Loucy (cell line): Measurements from ENCODE around the gene RNF182.

ENCODE experiments used
- H2AFZ ChIP-seq: fragments of 200-600 bp; sonication (generic); 2 replicates; pipeline ENCODE4 v1.6.0; 2016; ENCODE audit warnings: antibody characterized with exemption, mild to moderate bottlenecking, low read length, moderate library complexity
- H3F3A ChIP-seq: fragments of 200-600 bp; 2 replicates; pipeline ENCODE4 v1.6.0; 2016; ENCODE audit warnings: antibody characterized with exemption, low read depth, mild to moderate bottlenecking
- H3K27me3 ChIP-seq: fragments of 200-600 bp; sonication (generic); 2 replicates; pipeline ENCODE4 v1.6.1; 2014; ENCODE audit warnings: low read length, mild to moderate bottlenecking; ENCODE audit not compliant: insufficient read depth, poor library complexity, severe bottlenecking
- H3K36me3 ChIP-seq: fragments of 200-600 bp; sonication (generic); 2 replicates; pipeline ENCODE4 v1.6.1; 2016; ENCODE audit warnings: low read length; ENCODE audit not compliant: insufficient read depth
- H3K4me1 ChIP-seq: fragments of 200-600 bp; sonication (generic); 2 replicates; pipeline ENCODE4 v1.5.1; 2014; ENCODE audit warnings: low read length, mild to moderate bottlenecking; ENCODE audit not compliant: insufficient read depth, poor library complexity, severe bottlenecking
- H3K4me2 ChIP-seq: fragments of 200-600 bp; sonication (generic); 2 replicates; pipeline ENCODE4 v1.6.0; 2014; ENCODE audit warnings: antibody characterized with exemption, low read length, low read depth, mild to moderate bottlenecking; ENCODE audit not compliant: poor library complexity, severe bottlenecking
- H3K4me3 ChIP-seq: fragments of 200-600 bp; sonication (generic); 2 replicates; pipeline ENCODE4 v1.5.1; 2014; ENCODE audit warnings: low read length, mild to moderate bottlenecking, mixed read lengths; ENCODE audit not compliant: poor library complexity, severe bottlenecking
- H3K79me2 ChIP-seq: fragments of 200-600 bp; sonication (generic); 2 replicates; pipeline ENCODE4 v1.6.1; 2014; ENCODE audit warnings: low read length; ENCODE audit not compliant: insufficient read depth
- H3K9ac ChIP-seq: fragments of 200-600 bp; sonication (generic); 2 replicates; pipeline ENCODE4 v1.6.0; 2014; ENCODE audit warnings: mild to moderate bottlenecking, low read depth, low read length, moderate library complexity; ENCODE audit not compliant: poor library complexity, severe bottlenecking
- H3K9me2 ChIP-seq: fragments of 200-600 bp; sonication (generic); replicated peaks from 2 replicates; pipeline ENCODE4 v1.6.1; 2016; ENCODE audit warnings: low read depth, low read length, mixed read lengths
- H3K9me3 ChIP-seq: fragments of 200-600 bp; sonication (generic); 2 replicates; pipeline ENCODE4 v1.6.1; 2014; ENCODE audit warnings: mild to moderate bottlenecking, antibody characterized with exemption, low read length, low read depth; ENCODE audit not compliant: insufficient read depth
- H4K20me1 ChIP-seq: fragments of 200-600 bp; sonication (generic); 2 replicates; pipeline ENCODE4 v1.6.0; 2014; ENCODE audit warnings: antibody characterized with exemption, low read length, mild to moderate bottlenecking; ENCODE audit not compliant: insufficient read depth, poor library complexity, severe bottlenecking
- EZH2phosphoT487 ChIP-seq: fragments of 200-600 bp; IDR thresholded peaks from 2 replicates; pipeline ENCODE4 v1.6.1; 2018; ENCODE audit warnings: antibody characterized with exemption, mild to moderate bottlenecking, moderate library complexity, borderline replicate concordance
- TF ChIP-seq, protein P1 (sequence below): fragments of 200-600 bp; sonication (generic); conservative IDR thresholded peaks from 2 replicates; pipeline ENCODE4 v1.5.1; 2014; ENCODE audit warnings: mild to moderate bottlenecking, antibody characterized with exemption, low read length

Gene RNF182

DNA sequence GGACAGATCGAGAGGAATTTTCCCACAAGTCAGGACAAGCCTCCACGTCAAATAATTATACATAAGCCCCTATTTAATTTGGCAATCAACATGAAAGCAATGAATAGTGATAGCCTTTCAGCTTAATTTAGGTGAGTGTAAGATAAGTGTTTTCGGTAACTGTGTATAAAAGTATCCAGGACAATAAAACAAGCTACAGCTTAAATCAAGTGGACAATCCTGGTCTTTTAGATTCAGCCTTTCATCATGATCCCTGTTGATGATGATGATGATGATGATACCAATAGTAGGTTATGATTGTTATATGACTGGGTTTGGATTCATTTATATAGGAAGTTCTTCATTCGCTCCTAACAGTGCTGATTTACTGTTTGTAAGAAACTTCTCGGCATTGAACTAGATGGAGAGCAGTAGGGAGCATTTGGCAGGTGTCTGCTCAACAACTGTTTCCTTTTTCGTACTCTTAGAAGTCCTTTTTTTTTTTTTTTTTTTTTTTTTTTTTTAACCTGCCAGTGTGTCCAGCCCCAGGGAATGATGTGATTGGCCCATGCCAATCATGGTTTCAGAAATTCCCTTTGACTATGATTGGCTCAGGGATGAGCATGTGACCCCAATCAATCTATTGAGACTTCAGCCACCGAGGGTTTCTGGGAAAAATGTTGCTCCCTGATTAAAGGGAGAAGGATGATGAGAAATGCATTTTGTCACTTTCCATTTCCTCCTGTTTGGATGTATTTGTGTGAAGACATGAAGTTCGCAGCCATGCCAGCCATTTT, 11.3 kb upstream of the RNF182 start:
- Histone ChIP-seq H3K4me2 (no peak overlapping the region), H3K9ac (no peak overlapping the region), H3K4me1 (peaks cover 19% of the 10 kb centered on the region), H3K36me3 (no peaks in the 10 kb centered on the region), H3K4me3 (no peak overlapping the region), H2AFZ (no peak overlapping the region), H3K27me3 (no peaks in the 10 kb centered on the region), H4K20me1 (no peaks in the 10 kb centered on the region), H3F3A (no peaks in the 10 kb centered on the region), H3K9me2 (no peaks in the 10 kb centered on the region), H3K9me3 (no peaks in the 10 kb centered on the region), H3K79me2 (no peaks in the 10 kb centered on the region)
- TF ChIP-seq, protein P1, sequence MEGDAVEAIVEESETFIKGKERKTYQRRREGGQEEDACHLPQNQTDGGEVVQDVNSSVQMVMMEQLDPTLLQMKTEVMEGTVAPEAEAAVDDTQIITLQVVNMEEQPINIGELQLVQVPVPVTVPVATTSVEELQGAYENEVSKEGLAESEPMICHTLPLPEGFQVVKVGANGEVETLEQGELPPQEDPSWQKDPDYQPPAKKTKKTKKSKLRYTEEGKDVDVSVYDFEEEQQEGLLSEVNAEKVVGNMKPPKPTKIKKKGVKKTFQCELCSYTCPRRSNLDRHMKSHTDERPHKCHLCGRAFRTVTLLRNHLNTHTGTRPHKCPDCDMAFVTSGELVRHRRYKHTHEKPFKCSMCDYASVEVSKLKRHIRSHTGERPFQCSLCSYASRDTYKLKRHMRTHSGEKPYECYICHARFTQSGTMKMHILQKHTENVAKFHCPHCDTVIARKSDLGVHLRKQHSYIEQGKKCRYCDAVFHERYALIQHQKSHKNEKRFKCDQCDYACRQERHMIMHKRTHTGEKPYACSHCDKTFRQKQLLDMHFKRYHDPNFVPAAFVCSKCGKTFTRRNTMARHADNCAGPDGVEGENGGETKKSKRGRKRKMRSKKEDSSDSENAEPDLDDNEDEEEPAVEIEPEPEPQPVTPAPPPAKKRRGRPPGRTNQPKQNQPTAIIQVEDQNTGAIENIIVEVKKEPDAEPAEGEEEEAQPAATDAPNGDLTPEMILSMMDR, result no peak; the same call in 1 of the 2 replicates
- TF ChIP-seq EZH2phosphoT487, result no peak

DNA sequence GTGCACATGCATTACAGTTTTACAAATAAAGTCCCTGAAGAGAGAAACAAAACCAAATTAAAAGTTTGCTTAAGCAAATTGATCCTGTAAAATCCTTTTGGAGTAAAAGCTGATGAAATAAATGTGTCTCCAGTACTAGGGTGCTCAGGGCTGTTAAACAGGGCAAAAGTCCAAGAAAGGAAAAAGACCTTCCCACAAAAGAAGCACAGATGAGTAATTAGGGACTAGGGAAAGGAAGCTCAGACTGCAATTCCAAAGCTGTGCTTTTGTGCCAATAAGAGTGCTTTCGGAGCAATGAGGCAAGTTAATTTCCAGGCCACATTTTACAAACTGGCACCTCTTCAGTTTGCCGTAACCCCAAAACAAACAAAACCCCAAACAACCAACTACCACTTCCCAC, 10.4 kb upstream of the RNF182 start:
- H3K9me3 ChIP-seq, result no peaks in the 10 kb centered on the region
- no peak overlapping the region for H3K9ac ChIP-seq
- no peak overlapping the region for H3K4me2 ChIP-seq
- no peaks in the 10 kb centered on the region for H3K36me3 ChIP-seq
- no peaks in the 10 kb centered on the region for H3F3A ChIP-seq
- H3K4me1 ChIP-seq, result peaks cover 21% of the 10 kb centered on the region
- no peaks in the 10 kb centered on the region for H3K27me3 ChIP-seq
- H3K79me2 ChIP-seq, result no peaks in the 10 kb centered on the region
- H4K20me1 ChIP-seq, result no peaks in the 10 kb centered on the region
- TF ChIP-seq EZH2phosphoT487, result no peak
- TF ChIP-seq, protein P1, result no peak
- no peak overlapping the region for H3K4me3 ChIP-seq
- H3K9me2 ChIP-seq, result no peaks in the 10 kb centered on the region
- no peak overlapping the region for H2AFZ ChIP-seq

DNA sequence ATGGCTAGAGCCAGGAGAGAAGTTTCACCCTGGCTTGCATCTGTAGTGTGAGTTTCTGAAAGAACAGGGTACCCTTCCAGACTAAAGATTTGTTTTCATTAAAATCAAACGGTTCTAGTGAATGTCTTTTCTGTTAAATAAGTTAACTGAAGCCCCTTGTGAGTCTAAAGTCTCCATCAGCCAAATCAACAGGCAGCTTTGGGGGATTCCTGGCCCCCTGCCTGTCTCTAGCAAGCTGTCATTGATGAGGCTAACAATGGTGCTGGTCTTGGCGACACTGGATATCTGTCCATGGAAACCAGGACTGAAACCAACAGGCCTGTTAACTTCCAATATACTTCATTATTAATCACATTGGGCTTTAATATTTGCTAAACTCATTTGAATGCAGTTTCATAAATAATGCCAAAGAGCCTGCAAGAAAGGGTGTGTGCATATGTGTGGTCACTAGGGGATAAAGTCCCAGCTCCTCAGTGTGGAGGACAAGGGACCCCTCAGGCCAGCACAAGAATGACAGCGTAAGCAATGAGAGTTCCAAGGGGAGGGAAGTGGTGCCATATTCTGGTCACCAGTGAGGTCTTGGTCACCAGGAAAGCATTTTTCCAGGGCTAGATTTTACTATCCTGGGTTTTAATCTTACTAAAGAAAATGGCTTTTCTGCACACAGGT, 9.1 kb upstream of the RNF182 start:
- H3F3A ChIP-seq, result no peaks in the 10 kb centered on the region
- no peak overlapping the region for H2AFZ ChIP-seq
- H3K27me3 ChIP-seq, result no peaks in the 10 kb centered on the region
- H3K4me2 ChIP-seq, result peak overlapping the region; percentile 45
- no peak overlapping the region for H3K4me3 ChIP-seq
- TF ChIP-seq, protein P1, result no peak; the same call in 1 of the 2 replicates
- TF ChIP-seq EZH2phosphoT487, result no peak
- no peaks in the 10 kb centered on the region for H3K79me2 ChIP-seq
- no peaks in the 10 kb centered on the region for H4K20me1 ChIP-seq
- H3K9ac ChIP-seq, result no peak overlapping the region
- no peaks in the 10 kb centered on the region for H3K9me2 ChIP-seq
- peaks cover 21% of the 10 kb centered on the region for H3K4me1 ChIP-seq
- no peaks in the 10 kb centered on the region for H3K36me3 ChIP-seq
- no peaks in the 10 kb centered on the region for H3K9me3 ChIP-seq
